Endodermal cell (in vitro differentiated cells): ENCODE results near the gene STK26. TPM values are rescaled to one million over a fixed set of nuclear protein-coding genes. Genes with fewer than 3 reads are reported as not detected.

Experiments used
- DNase-seq: peaks from one replicate; pipeline ENCODE4 v3.0.0-alpha.2; 2017
- H3K27ac ChIP-seq: 2 replicates; pipeline ENCODE4 v1.5.1; 2013; ENCODE audit warnings: mild to moderate bottlenecking, low read depth, low read length, moderate library complexity
- H3K27me3 ChIP-seq: 2 replicates; pipeline ENCODE4 v1.6.1; 2013; ENCODE audit warnings: mild to moderate bottlenecking, low read length, moderate library complexity; ENCODE audit not compliant: insufficient read depth, control insufficient read depth, poor library complexity, severe bottlenecking
- H3K36me3 ChIP-seq: 2 replicates; pipeline ENCODE4 v1.7.0; 2013; ENCODE audit warnings: mild to moderate bottlenecking, low read length, moderate library complexity; ENCODE audit not compliant: control insufficient read depth, insufficient read depth
- H3K4me1 ChIP-seq: one replicate; pipeline ENCODE4 v1.7.0; 2013; ENCODE audit warnings: low read length; ENCODE audit not compliant: control insufficient read depth, insufficient read depth
- H3K4me3 ChIP-seq: 2 replicates; pipeline ENCODE4 v1.5.1; 2013; ENCODE audit warnings: mild to moderate bottlenecking, low read length, moderate library complexity
- H3K9ac ChIP-seq: 2 replicates; pipeline ENCODE4 v1.6.1; 2013; ENCODE audit warnings: mild to moderate bottlenecking, low read length, moderate library complexity; ENCODE audit not compliant: poor library complexity, severe bottlenecking; ENCODE audit errors: extremely low read depth
- H3K9me3 ChIP-seq: 2 replicates; pipeline ENCODE4 v1.6.1; 2013; ENCODE audit warnings: mild to moderate bottlenecking, low read length, moderate library complexity; ENCODE audit not compliant: control insufficient read depth
- H3K27ac Mint-ChIP-seq: 2 replicates; pipeline ENCODE4 v1.8.0; 2020; ENCODE audit warnings: mixed read lengths
- H3K27me3 Mint-ChIP-seq: 2 replicates; pipeline ENCODE4 v1.8.0; 2021; ENCODE audit warnings: mild to moderate bottlenecking, mixed read lengths; ENCODE audit not compliant: insufficient read depth
- H3K36me3 Mint-ChIP-seq: 2 replicates; pipeline ENCODE4 v1.8.0; 2020; ENCODE audit warnings: low read depth, mixed read lengths
- H3K4me1 Mint-ChIP-seq: 2 replicates; pipeline ENCODE4 v1.8.0; 2020; ENCODE audit warnings: mixed read lengths
- H3K4me3 Mint-ChIP-seq: 2 replicates; pipeline ENCODE4 v1.8.0; 2020; ENCODE audit warnings: mild to moderate bottlenecking, moderate library complexity, mixed read lengths
- H3K9me3 Mint-ChIP-seq: 2 replicates; pipeline ENCODE4 v1.8.0; 2020; ENCODE audit warnings: mild to moderate bottlenecking, mixed read lengths
- CTCF ChIP-seq: fragments of 200-600 bp; sonication (generic); conservative IDR thresholded peaks from 2 replicates; pipeline ENCODE4 v1.5.0; 2021; ENCODE audit warnings: antibody characterized with exemption, mild to moderate bottlenecking
- WGBS, 2 experiments: methylation state at CpG; one replicate each; pipeline versions ENCODE4 v1.1.5 to v1.1.7; 2013; ENCODE audit warnings: missing lambda C conversion rate in 2 of 2, mixed read lengths in 1 of 2; ENCODE audit not compliant: insufficient coverage in 1 of 2, insufficient read length in 1 of 2; 5-methylcytosine and 5-hydroxymethylcytosine counted together
- long read RNA-seq, 4 experiments: library from polyadenylated mRNA in 2 of 4; library from RNA in 1 of 4; library from capped mRNA in 1 of 4; stranded (forward) in 3 of 4; unstranded in 1 of 4; transcript quantifications; one replicate each; pipeline ENCODE4 v2.0.0, GENCODE V29; 2020 to 2021; ENCODE audit warnings: inconsistent platforms in 1 of 4
- polyA plus RNA-seq, 2 experiments: library from polyadenylated mRNA; stranded (reverse); fragments of 50-300 nt; gene quantifications; one replicate each; pipeline ENCODE4 v1.2.3, GENCODE V29; 2013
- total RNA-seq, 2 donors: library from RNA; stranded (reverse); fragmentation: NEBNext Ultra II Directional in 1 of 2; extraction: Animal tissue kit (Norgen Biotek cat#: 25700) in 1 of 2; gene quantifications; 2 replicates in 1 of 2; 3 replicates in 1 of 2; pipeline ENCODE4 v1.2.1, GENCODE V29; 2021

STK26 gene
- 100 to 1,000 TPM; 105 to 140 TPM for total RNA-seq
- polyA plus RNA-seq (2013, experiment 1 of 2): 81.7 TPM
- polyA plus RNA-seq (2013, experiment 2 of 2): 82.0 TPM
- long read RNA-seq, experiment 1, transcript STK26-202 (12 exons, 3,288 nt): major isoform, 19 of 63 reads
- long read RNA-seq, experiment 1, partial matches to known transcripts: 18 of 63 reads
- long read RNA-seq, experiment 1, other reads (novel, unspliced or antisense): 26 of 63 reads
- long read RNA-seq, experiment 2, transcript STK26-202 (12 exons, 3,288 nt): major isoform, 158 of 204 reads
- long read RNA-seq, experiment 2, partial matches to known transcripts: 27 of 204 reads
- long read RNA-seq, experiment 2, other reads (novel, unspliced or antisense): 13 of 204 reads
- long read RNA-seq, experiment 3, transcript STK26-203 (11 exons, 3,017 nt): minor isoform, 7 of 492 reads
- long read RNA-seq, experiment 3, transcript STK26-201 (11 exons, 3,179 nt): minor isoform, 5 of 492 reads
- long read RNA-seq, experiment 3, transcript STK26-204 (13 exons, 1,835 nt): minor isoform, 5 of 492 reads
- long read RNA-seq, experiment 3, transcript STK26-202 (12 exons, 3,288 nt): major isoform, 359 of 492 reads
- long read RNA-seq, experiment 3, partial matches to known transcripts: 86 of 492 reads
- long read RNA-seq, experiment 3, other reads (novel, unspliced or antisense): 28 of 492 reads
- long read RNA-seq, experiment 4, transcript STK26-202 (12 exons, 3,288 nt): major isoform, 37 of 63 reads
- long read RNA-seq, experiment 4, partial matches to known transcripts: 7 of 63 reads
- long read RNA-seq, experiment 4, other reads (novel, unspliced or antisense): 19 of 63 reads

GRCh38 chrX:132022967-132023895 is at the start of gene STK26:
STK26 (plus strand) TSS chrX:132023302; CDS start chrX:132023618, 316 bp downstream.
- no peaks in the 10 kb centered on the region for H3K27me3 ChIP-seq
- peak within 1 kb of the TSS; percentile 91 for H3K4me3 ChIP-seq
- H3K4me1 ChIP-seq: no peaks in the 10 kb centered on the region
- no peaks in the 10 kb centered on the region for H3K36me3 ChIP-seq
- H3K27ac ChIP-seq: peak within 1 kb of the TSS; percentile 63
- DNase-seq: peak; percentile 90
- H3K27me3 Mint-ChIP-seq: peaks cover 2% of the 10 kb centered on the region
- 0% methylated on average over 5 to 72 of the region's 73 CpGs for WGBS, 2 experiments
- H3K4me1 Mint-ChIP-seq: peaks cover 34% of the 10 kb centered on the region
- peak within 1 kb of the TSS; percentile 97 for H3K4me3 Mint-ChIP-seq
- no peaks in the 10 kb centered on the region for H3K9me3 ChIP-seq
- TF ChIP-seq CTCF: peak; percentile 19
- peak within 1 kb of the TSS; percentile 96 for H3K27ac Mint-ChIP-seq
- H3K9me3 Mint-ChIP-seq: no peaks in the 10 kb centered on the region
- peaks cover 5% of the 10 kb centered on the region for H3K36me3 Mint-ChIP-seq
- peak within 1 kb of the TSS; percentile 62 for H3K9ac ChIP-seq

- no peak overlapping the region for H3K9ac ChIP-seq
- DNase-seq: no peak
- no peaks in the 10 kb centered on the region for H3K9me3 ChIP-seq
- H3K4me1 Mint-ChIP-seq: peaks cover 11% of the 10 kb centered on the region
- H3K36me3 ChIP-seq: no peaks in the 10 kb centered on the region
- H3K27ac ChIP-seq: no peak overlapping the region
- TF ChIP-seq CTCF: no peak
- H3K4me1 ChIP-seq: no peaks in the 10 kb centered on the region
- peaks cover 2% of the 10 kb centered on the region for H3K27me3 Mint-ChIP-seq
- H3K27me3 ChIP-seq: no peaks in the 10 kb centered on the region
- H3K27ac Mint-ChIP-seq: no peak overlapping the region
- 89% methylated on average over 2 of the region's 2 CpGs; no CpG with 5 or more reads in 1 of the 2 experiments for WGBS, 2 experiments
- H3K4me3 Mint-ChIP-seq: no peak overlapping the region
- H3K36me3 Mint-ChIP-seq: no peaks in the 10 kb centered on the region
- no peak overlapping the region for H3K4me3 ChIP-seq
- no peaks in the 10 kb centered on the region for H3K9me3 Mint-ChIP-seq
Measured at GRCh38 chrX:131975851-131976250, 47.3 kb upstream of the STK26 start.

DNA sequence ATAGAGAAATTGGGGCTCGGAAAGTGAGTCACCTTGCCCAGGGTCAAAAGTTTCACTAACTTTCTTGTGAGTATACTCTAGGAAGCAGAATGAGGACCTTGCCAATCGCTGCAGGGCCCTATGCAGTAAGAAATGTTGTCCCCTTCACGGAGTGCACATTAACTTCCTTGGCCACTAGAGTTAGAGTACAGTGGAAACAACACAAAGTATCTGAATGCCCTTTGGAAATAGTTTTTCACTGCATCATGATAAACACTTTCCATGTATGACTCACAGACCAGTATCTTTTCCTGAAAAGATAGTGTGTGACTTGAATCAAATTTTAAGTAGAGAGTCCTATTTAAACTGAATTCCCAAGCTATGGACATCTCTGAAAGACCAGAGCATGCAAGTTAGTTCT is 45.5 kb upstream of the STK26 start:
- Histone ChIP-seq H3K9ac (no peak overlapping the region), H3K9me3 (no peaks in the 10 kb centered on the region), H3K27me3 (no peaks in the 10 kb centered on the region), H3K36me3 (no peaks in the 10 kb centered on the region), H3K4me3 (no peak overlapping the region), H3K27ac (no peak overlapping the region), H3K4me1 (no peaks in the 10 kb centered on the region)
- DNase-seq: no peak
- peaks cover 24% of the 10 kb centered on the region for H3K4me1 Mint-ChIP-seq
- no peak for TF ChIP-seq CTCF
- H3K9me3 Mint-ChIP-seq: no peaks in the 10 kb centered on the region
- H3K27me3 Mint-ChIP-seq: no peaks in the 10 kb centered on the region
- H3K36me3 Mint-ChIP-seq: no peaks in the 10 kb centered on the region
- no peak overlapping the region for H3K27ac Mint-ChIP-seq
- WGBS, 2 experiments: 91% methylated on average over 3 of the region's 3 CpGs; no CpG with 5 or more reads in 1 of the 2 experiments
- H3K4me3 Mint-ChIP-seq: no peak overlapping the region
